NT2/D1 (cell line): Measurements from ENCODE around the gene CCDC172.

Experiments
- DNase-seq: peaks from one replicate; pipeline ENCODE4 v3.0.0-alpha.2; 2011; ENCODE audit warnings: low read depth, low spot score
- H3K27me3 ChIP-seq: 2 replicates; pipeline ENCODE4 v1.6.0; 2011; ENCODE audit warnings: mild to moderate bottlenecking; ENCODE audit not compliant: insufficient read length, insufficient read depth
- H3K36me3 ChIP-seq: 2 replicates; pipeline ENCODE4 v1.6.1; 2011; ENCODE audit warnings: mild to moderate bottlenecking, low read length, mixed read lengths; ENCODE audit not compliant: insufficient read depth, insufficient read length
- H3K4me1 ChIP-seq: 2 replicates; pipeline ENCODE4 v1.5.1; 2011; ENCODE audit not compliant: insufficient read depth, insufficient read length
- H3K4me3 ChIP-seq: 2 replicates; pipeline ENCODE4 v1.5.1; 2011; ENCODE audit warnings: low read depth; ENCODE audit not compliant: insufficient read length
- H3K9ac ChIP-seq: 2 replicates; pipeline ENCODE4 v1.6.0; 2011; ENCODE audit warnings: low read depth; ENCODE audit not compliant: insufficient read length
- H3K9me3 ChIP-seq: 2 replicates; pipeline ENCODE4 v1.5.1; 2011; ENCODE audit warnings: mild to moderate bottlenecking, low read length; ENCODE audit not compliant: insufficient read depth
- SUZ12 ChIP-seq: IDR thresholded peaks from 2 replicates; pipeline ENCODE4 v1.6.1; 2011; ENCODE audit not compliant: insufficient read length, insufficient read depth; ENCODE audit errors: extremely low read depth
- YY1 ChIP-seq: IDR thresholded peaks from 2 replicates; pipeline ENCODE4 v1.6.1; 2011; ENCODE audit not compliant: insufficient read length, insufficient read depth
- ZNF274 ChIP-seq: IDR thresholded peaks from 2 replicates; pipeline ENCODE4 v1.6.1; 2011; ENCODE audit warnings: mild to moderate bottlenecking, low read depth, low read length

Gene CCDC172

DNA sequence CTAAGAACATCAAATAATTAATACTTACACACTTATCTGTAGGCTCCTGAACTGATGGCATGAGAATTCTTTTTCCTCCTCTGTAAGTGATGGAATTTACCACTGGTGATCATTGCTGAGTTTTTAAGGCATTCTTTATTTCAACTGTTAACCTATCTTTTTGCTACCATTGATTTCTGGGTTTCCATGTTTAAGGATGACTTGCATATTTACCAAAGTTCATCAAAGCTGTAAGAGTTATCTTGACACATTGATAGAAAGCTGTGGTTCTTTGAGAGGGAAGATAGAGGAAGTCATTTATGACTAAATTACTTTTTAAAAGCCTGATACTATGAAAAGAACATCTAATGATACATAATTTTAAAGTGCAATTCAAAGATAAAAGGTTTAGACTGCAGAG is 31.8 kb upstream of the CCDC172 start:
- TF ChIP-seq SUZ12, result no peak
- TF ChIP-seq ZNF274, result no peak
- no peak for TF ChIP-seq YY1
- Histone ChIP-seq H3K9me3 (no peaks in the 10 kb centered on the region), H3K9ac (no peak overlapping the region), H3K4me3 (no peak overlapping the region), H3K27me3 (no peaks in the 10 kb centered on the region), H3K36me3 (no peaks in the 10 kb centered on the region), H3K4me1 (no peaks in the 10 kb centered on the region)
- DNase-seq, result no peak

DNA sequence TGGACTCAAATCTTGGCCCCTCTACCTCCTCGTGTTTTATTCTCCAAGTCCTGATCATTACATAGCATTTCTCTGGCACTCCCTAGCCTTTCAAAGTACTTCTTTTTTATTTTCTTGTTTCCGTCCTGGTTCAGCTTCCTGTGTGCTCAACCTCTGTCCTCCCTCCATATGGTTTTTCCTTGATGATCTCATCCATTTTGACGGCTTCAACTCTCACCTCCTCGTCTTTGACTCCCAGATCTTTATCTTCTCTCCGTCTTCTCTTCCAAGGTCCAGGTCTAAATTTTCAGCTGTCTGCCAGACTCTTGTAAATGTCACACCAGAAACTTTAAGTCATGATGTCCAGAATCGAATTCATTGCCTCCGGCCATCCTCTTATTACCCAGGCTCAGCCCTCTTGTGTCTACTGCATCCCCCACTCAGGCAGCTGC is 27.9 kb upstream of the CCDC172 start:
- H3K4me3 ChIP-seq, result no peak overlapping the region
- no peak overlapping the region for H3K9ac ChIP-seq
- H3K9me3 ChIP-seq, result no peaks in the 10 kb centered on the region
- H3K4me1 ChIP-seq, result no peaks in the 10 kb centered on the region
- no peaks in the 10 kb centered on the region for H3K27me3 ChIP-seq
- no peaks in the 10 kb centered on the region for H3K36me3 ChIP-seq
- no peak for DNase-seq
- TF ChIP-seq YY1 (no peak), SUZ12 (no peak), ZNF274 (no peak)

DNA sequence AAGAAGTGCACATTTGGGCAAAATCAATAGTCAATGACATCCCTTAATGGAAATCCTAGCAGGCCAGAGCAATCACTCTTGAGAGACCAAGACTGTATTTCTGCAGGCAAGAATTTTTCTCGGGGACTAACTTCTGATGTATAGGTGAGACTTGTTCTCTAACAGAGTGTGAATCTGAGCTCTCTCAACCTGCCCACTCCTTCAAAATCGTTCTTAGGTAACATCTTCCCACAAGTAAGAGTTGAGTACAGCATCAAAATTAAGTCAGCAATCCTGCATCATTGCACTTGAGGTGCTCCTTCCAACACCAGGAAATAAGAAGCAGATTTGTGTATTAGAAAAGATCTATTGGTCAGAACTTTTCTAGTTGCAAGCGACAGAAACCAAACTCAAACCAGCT is 25.7 kb upstream of the CCDC172 start:
- no peaks in the 10 kb centered on the region for H3K4me1 ChIP-seq

DNA sequence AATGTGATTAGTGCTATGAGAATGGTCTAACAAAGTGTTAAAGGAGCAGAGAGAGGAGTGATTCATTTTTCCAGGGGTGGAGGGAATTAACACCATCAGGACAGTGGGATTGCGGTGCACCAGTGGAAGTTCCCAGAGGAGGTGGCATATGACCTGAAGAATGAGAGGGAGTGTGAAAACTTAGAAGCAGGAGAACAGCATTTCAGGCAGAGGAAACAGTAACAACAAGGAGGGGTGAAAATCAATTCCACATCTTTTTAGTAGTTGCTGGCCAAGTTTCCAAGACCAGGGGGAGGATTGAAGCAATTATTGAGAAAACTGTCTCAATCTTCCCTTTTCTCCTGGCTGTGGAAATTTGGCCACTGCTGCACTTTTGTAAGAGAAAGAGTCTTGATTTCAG is 23.7 kb upstream of the CCDC172 start:
- no peak for DNase-seq
- H3K9me3 ChIP-seq, result no peaks in the 10 kb centered on the region
- no peak overlapping the region for H3K4me3 ChIP-seq
- H3K36me3 ChIP-seq, result no peaks in the 10 kb centered on the region
- TF ChIP-seq ZNF274 (no peak), SUZ12 (no peak), YY1 (no peak)
- no peaks in the 10 kb centered on the region for H3K27me3 ChIP-seq
- H3K4me1 ChIP-seq, result no peaks in the 10 kb centered on the region
- H3K9ac ChIP-seq, result no peak overlapping the region

More for the DNA sequence above, 25.7 kb upstream of the CCDC172 start:
- H3K36me3 ChIP-seq, result no peaks in the 10 kb centered on the region
- H3K9ac ChIP-seq, result no peak overlapping the region
- TF ChIP-seq SUZ12 (no peak), YY1 (no peak), ZNF274 (no peak)
- H3K4me3 ChIP-seq, result no peak overlapping the region
- no peaks in the 10 kb centered on the region for H3K9me3 ChIP-seq
- H3K27me3 ChIP-seq, result no peaks in the 10 kb centered on the region
- DNase-seq, result no peak

DNA sequence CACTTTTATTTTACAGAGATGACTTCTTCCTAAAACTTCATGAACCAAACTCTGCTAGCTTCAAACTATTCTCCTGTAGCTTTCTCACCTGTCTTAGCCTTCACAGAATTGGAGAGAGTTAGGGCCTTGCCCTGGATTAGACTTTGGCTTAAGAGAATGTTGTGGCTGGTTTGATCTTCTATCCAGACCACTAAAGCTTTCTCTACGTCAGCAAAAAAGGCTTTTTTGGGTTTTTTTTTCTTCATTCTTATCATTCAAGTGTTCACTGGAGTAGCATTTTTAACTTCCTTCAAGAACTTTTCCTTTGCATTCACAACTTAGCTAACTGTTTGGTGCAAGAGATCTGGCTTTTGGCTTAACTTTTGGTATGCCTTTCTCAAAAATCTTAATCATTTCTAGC is 19.3 kb upstream of the CCDC172 start:
- no peak overlapping the region for H3K9ac ChIP-seq
- H3K27me3 ChIP-seq, result no peaks in the 10 kb centered on the region
- TF ChIP-seq YY1 (no peak), SUZ12 (no peak), ZNF274 (no peak)
- H3K4me3 ChIP-seq, result no peak overlapping the region
- no peak for DNase-seq
- H3K4me1 ChIP-seq, result no peaks in the 10 kb centered on the region
- H3K9me3 ChIP-seq, result no peaks in the 10 kb centered on the region
- no peaks in the 10 kb centered on the region for H3K36me3 ChIP-seq

DNA sequence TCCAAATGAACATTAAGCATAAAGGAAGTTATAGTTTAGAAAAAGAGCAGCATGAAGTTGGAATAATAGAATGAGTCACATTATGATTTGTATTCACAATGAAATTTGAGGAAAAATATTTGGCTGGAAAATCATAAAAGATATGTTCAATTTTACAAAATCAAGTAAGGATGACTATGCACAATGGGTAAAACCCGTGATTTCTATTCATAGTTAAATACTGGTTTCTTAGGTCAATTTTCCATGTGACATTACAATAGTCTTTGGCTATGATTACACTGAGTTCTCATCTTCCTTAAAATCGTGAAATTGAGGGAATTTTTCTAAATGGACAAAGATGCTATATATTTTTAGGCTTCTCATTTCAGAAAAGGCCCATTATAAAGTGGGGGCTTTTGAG is 17.4 kb upstream of the CCDC172 start:
- no peak for DNase-seq
- TF ChIP-seq YY1, result no peak
- TF ChIP-seq SUZ12, result no peak
- no peak for TF ChIP-seq ZNF274
- Histone ChIP-seq H3K9ac (no peak overlapping the region), H3K4me1 (no peaks in the 10 kb centered on the region), H3K36me3 (no peaks in the 10 kb centered on the region), H3K27me3 (no peaks in the 10 kb centered on the region), H3K9me3 (no peaks in the 10 kb centered on the region), H3K4me3 (no peak overlapping the region)

DNA sequence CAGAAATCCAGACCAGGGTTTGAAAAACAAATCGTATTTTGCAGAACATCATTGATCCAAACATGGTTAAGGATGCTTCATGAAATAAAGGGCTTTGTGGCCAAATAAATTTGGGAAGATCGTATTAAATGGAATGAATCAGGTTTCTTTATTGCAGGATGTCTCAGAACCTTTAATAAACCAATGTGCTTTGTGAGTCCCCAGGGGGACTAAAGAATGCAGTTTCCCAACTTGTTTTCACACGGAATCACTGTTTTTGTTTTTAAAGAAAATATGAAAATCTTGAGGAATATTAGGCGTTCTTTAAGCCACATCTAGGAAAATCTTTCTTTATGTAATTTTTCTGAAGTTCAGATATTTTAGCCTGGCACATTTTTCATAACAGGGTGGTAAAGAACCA is 16.8 kb upstream of the CCDC172 start:
- H3K4me1 ChIP-seq, result no peaks in the 10 kb centered on the region
- TF ChIP-seq SUZ12 (no peak), ZNF274 (no peak), YY1 (no peak)

DNA sequence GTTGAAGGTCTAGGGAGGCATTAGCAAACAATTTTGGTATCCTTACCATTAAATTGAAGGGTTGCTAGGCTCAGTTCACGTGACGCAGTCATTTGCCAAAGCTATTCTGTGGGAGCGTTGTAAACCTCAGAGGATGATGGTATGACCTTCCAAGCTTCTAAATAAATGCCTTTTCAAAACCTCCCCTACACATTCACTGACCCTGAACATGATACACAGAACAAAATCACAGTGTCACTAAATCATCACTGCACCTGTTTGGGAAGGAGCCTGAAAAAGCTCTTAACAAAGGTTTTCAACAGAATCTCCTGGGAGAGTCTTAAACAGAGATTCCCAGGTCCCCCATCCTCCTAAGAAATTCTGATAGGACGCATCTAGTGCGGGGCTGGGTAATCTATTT is 13.2 kb upstream of the CCDC172 start:
- no peak for DNase-seq
- H3K4me3 ChIP-seq, result no peak overlapping the region
- H3K4me1 ChIP-seq, result no peaks in the 10 kb centered on the region
- no peaks in the 10 kb centered on the region for H3K27me3 ChIP-seq
- H3K9me3 ChIP-seq, result no peaks in the 10 kb centered on the region
- no peak for TF ChIP-seq ZNF274
- TF ChIP-seq SUZ12, result no peak
- TF ChIP-seq YY1, result no peak
- H3K9ac ChIP-seq, result no peak overlapping the region
- H3K36me3 ChIP-seq, result no peaks in the 10 kb centered on the region

More for the DNA sequence above, 16.8 kb upstream of the CCDC172 start:
- no peaks in the 10 kb centered on the region for H3K9me3 ChIP-seq
- no peaks in the 10 kb centered on the region for H3K36me3 ChIP-seq
- H3K4me3 ChIP-seq, result no peak overlapping the region
- DNase-seq, result no peak
- H3K9ac ChIP-seq, result no peak overlapping the region
- no peaks in the 10 kb centered on the region for H3K27me3 ChIP-seq
